ENCODE measurements around the gene SLC16A4. TPM values are rescaled to one million over a fixed set of nuclear protein-coding genes. Genes with fewer than 3 reads are reported as not detected.
A peak's percentile ranks its signal among the peaks of the same experiment; 100 is the strongest.

The SLC16A4 gene
- total RNA-seq, 2 experiments from 2014 or later: 0.22 to 0.38 TPM

GRCh38 chr1:110433213-110433612 is 42.4 kb upstream of the SLC16A4 start:
- Histone ChIP-seq H3K9me2 (ENCODE audit: insufficient read depth, low read length) (no peaks in the 10 kb centered on the region), H2AFZ (ENCODE audit: low read length) (no peak overlapping the region), H3K4me1 (ENCODE audit: insufficient read depth, low read length, poor library complexity, severe bottlenecking) (peaks cover 12% of the 10 kb centered on the region), H4K20me1 (ENCODE audit: insufficient read depth, low read length) (no peaks in the 10 kb centered on the region), H3K27ac (ENCODE audit: low read depth, low read length, poor library complexity, severe bottlenecking) (no peak overlapping the region), H3K4me3 (ENCODE audit: low read depth, low read length, poor library complexity, severe bottlenecking) (no peak overlapping the region), H3K36me3 (ENCODE audit: insufficient read depth, low read length) (no peaks in the 10 kb centered on the region), H3K4me2 (ENCODE audit: low read length) (no peak overlapping the region), H3K79me2 (ENCODE audit: insufficient read depth, low read depth, low read length) (no peaks in the 10 kb centered on the region), H3K9me3 (ENCODE audit: low read length) (no peaks in the 10 kb centered on the region)
- intact Hi-C loops (cut with micrococcal nuclease; ENCODE audit: unreplicated experiment): no loop called here
- BruUV-seq (replicated peaks): no TSS peak
- CTCF ChIA-PET (ENCODE audit: unreplicated experiment): no interaction called here
- POLR2A ChIA-PET: no interaction called here
- TF ChIP-seq, protein P1, sequence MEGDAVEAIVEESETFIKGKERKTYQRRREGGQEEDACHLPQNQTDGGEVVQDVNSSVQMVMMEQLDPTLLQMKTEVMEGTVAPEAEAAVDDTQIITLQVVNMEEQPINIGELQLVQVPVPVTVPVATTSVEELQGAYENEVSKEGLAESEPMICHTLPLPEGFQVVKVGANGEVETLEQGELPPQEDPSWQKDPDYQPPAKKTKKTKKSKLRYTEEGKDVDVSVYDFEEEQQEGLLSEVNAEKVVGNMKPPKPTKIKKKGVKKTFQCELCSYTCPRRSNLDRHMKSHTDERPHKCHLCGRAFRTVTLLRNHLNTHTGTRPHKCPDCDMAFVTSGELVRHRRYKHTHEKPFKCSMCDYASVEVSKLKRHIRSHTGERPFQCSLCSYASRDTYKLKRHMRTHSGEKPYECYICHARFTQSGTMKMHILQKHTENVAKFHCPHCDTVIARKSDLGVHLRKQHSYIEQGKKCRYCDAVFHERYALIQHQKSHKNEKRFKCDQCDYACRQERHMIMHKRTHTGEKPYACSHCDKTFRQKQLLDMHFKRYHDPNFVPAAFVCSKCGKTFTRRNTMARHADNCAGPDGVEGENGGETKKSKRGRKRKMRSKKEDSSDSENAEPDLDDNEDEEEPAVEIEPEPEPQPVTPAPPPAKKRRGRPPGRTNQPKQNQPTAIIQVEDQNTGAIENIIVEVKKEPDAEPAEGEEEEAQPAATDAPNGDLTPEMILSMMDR (conservative IDR thresholded peaks at IDR 0.05; ENCODE audit: low read length): no peak
- no peak for TF ChIP-seq EZH2phosphoT487 (IDR thresholded peaks at IDR 0.05; ENCODE audit: borderline replicate concordance, low read depth, low read length)
- no peak for DNase-seq (ENCODE audit: low spot score)

DNA sequence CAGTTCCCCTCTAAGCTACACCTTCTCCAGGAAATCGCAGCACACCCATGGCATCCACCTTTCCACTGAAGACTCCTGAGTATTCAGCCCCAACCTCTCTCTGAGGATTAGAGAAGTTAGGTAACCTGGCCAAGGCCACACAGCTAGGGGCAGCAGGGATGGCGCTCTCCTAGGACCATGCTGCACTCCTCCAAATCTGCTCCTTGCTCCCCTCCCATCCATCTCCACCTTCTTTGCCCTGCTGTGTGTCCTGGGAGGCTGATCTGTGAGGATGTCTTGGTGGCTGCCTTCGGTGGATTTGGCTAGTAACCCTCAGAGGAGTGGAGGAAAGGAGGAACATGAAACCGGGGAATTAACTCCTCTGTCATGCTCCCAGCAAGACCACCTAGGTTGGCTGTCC is 40.1 kb upstream of the SLC16A4 start:
- no peaks in the 10 kb centered on the region for H4K20me1 ChIP-seq (ENCODE audit: insufficient read depth, low read length)
- no peaks in the 10 kb centered on the region for H3K79me2 ChIP-seq (ENCODE audit: insufficient read depth, low read depth, low read length)
- POLR2A ChIA-PET: interaction anchor here (1.3 kb wide), 1 partner anchor 93 kb away, joined by 3 read pairs; no protein-coding TSS in a partner anchor
- TF ChIP-seq, protein P1 (conservative IDR thresholded peaks at IDR 0.05; ENCODE audit: low read length): no peak
- TF ChIP-seq EZH2phosphoT487 (IDR thresholded peaks at IDR 0.05; ENCODE audit: borderline replicate concordance, low read depth, low read length): no peak
- no peaks in the 10 kb centered on the region for H3K36me3 ChIP-seq (ENCODE audit: insufficient read depth, low read length)
- H3K27ac ChIP-seq (ENCODE audit: low read depth, low read length, poor library complexity, severe bottlenecking): no peak overlapping the region
- no peaks in the 10 kb centered on the region for H3K9me2 ChIP-seq (ENCODE audit: insufficient read depth, low read length)
- intact Hi-C loops (cut with micrococcal nuclease; ENCODE audit: unreplicated experiment): no loop called here
- peak overlapping the region; percentile 37; the same call in 1 of the 2 replicates for H3K4me2 ChIP-seq (ENCODE audit: low read length)
- CTCF ChIA-PET (ENCODE audit: unreplicated experiment): interaction anchor here (0.6 to 1.4 kb wide), 3 partner anchors 18 to 90 kb away, joined by 3 read pairs; no protein-coding TSS in a partner anchor
- no peaks in the 10 kb centered on the region for H3K9me3 ChIP-seq (ENCODE audit: low read length)
- BruUV-seq (replicated peaks): no TSS peak
- DNase-seq (ENCODE audit: low spot score): no peak
- H3K4me3 ChIP-seq (ENCODE audit: low read depth, low read length, poor library complexity, severe bottlenecking): no peak overlapping the region
- peak overlapping the region; percentile 63; the same call in 1 of the 2 replicates for H2AFZ ChIP-seq (ENCODE audit: low read length)
- H3K4me1 ChIP-seq (ENCODE audit: insufficient read depth, low read length, poor library complexity, severe bottlenecking): peaks cover 12% of the 10 kb centered on the region

DNA sequence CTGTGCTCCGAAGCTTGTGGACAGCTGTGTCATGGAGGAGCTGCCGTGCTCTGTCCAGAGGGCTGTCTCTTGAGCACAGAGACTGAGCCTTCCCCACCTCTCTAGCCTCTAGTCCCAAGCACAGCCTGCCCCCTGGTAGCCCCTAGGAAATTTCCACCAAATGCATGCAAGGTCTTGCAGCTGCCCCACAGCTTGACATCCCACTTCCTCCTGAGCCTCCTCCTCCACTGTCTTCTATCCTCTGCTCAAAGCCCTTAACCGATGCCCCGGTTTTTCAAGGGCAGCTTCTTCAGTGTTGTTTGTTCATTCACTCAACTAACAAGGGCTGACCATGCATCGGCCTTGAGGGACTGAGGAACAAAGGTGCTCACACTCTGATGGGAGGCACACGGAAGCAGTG is 39.5 kb upstream of the SLC16A4 start:
- Histone ChIP-seq H3K79me2 (ENCODE audit: insufficient read depth, low read depth, low read length) (no peaks in the 10 kb centered on the region), H4K20me1 (ENCODE audit: insufficient read depth, low read length) (no peaks in the 10 kb centered on the region), H3K4me3 (ENCODE audit: low read depth, low read length, poor library complexity, severe bottlenecking) (no peak overlapping the region), H2AFZ (ENCODE audit: low read length) (peak overlapping the region; percentile 63; the same call in 1 of the 2 replicates), H3K36me3 (ENCODE audit: insufficient read depth, low read length) (no peaks in the 10 kb centered on the region), H3K4me2 (ENCODE audit: low read length) (peak overlapping the region; percentile 37; the same call in 1 of the 2 replicates), H3K27ac (ENCODE audit: low read depth, low read length, poor library complexity, severe bottlenecking) (no peak overlapping the region), H3K9me2 (ENCODE audit: insufficient read depth, low read length) (no peaks in the 10 kb centered on the region), H3K4me1 (ENCODE audit: insufficient read depth, low read length, poor library complexity, severe bottlenecking) (peaks cover 12% of the 10 kb centered on the region), H3K9me3 (ENCODE audit: low read length) (no peaks in the 10 kb centered on the region)
- DNase-seq (ENCODE audit: low spot score): peak; percentile 19
- intact Hi-C loops (cut with micrococcal nuclease; ENCODE audit: unreplicated experiment): no loop called here
- TF ChIP-seq, protein P1 (conservative IDR thresholded peaks at IDR 0.05; ENCODE audit: low read length): no peak
- no peak for TF ChIP-seq EZH2phosphoT487 (IDR thresholded peaks at IDR 0.05; ENCODE audit: borderline replicate concordance, low read depth, low read length)
- CTCF ChIA-PET (ENCODE audit: unreplicated experiment): interaction anchor here (0.6 to 1.4 kb wide), 5 partner anchors 18 to 227 kb away, joined by 3 to 5 read pairs (median 3); no protein-coding TSS in a partner anchor
- POLR2A ChIA-PET: interaction anchor here (0.9 kb wide), 1 partner anchor 22 kb away, joined by 3 read pairs; no protein-coding TSS in a partner anchor
- no TSS peak for BruUV-seq (replicated peaks)

Data from OCI-LY7 (cell line).